Loucy (cell line): ENCODE data around the gene C8A.

Experiments
- H2AFZ ChIP-seq: fragments of 200-600 bp; sonication (generic); 2 replicates; pipeline ENCODE4 v1.6.0; 2016; ENCODE audit warnings: antibody characterized with exemption, mild to moderate bottlenecking, low read length, moderate library complexity
- H3F3A ChIP-seq: fragments of 200-600 bp; 2 replicates; pipeline ENCODE4 v1.6.0; 2016; ENCODE audit warnings: antibody characterized with exemption, low read depth, mild to moderate bottlenecking
- H3K27me3 ChIP-seq: fragments of 200-600 bp; sonication (generic); 2 replicates; pipeline ENCODE4 v1.6.1; 2014; ENCODE audit warnings: low read length, mild to moderate bottlenecking; ENCODE audit not compliant: insufficient read depth, poor library complexity, severe bottlenecking
- H3K36me3 ChIP-seq: fragments of 200-600 bp; sonication (generic); 2 replicates; pipeline ENCODE4 v1.6.1; 2016; ENCODE audit warnings: low read length; ENCODE audit not compliant: insufficient read depth
- H3K4me1 ChIP-seq: fragments of 200-600 bp; sonication (generic); 2 replicates; pipeline ENCODE4 v1.5.1; 2014; ENCODE audit warnings: low read length, mild to moderate bottlenecking; ENCODE audit not compliant: insufficient read depth, poor library complexity, severe bottlenecking
- H3K4me2 ChIP-seq: fragments of 200-600 bp; sonication (generic); 2 replicates; pipeline ENCODE4 v1.6.0; 2014; ENCODE audit warnings: antibody characterized with exemption, low read length, low read depth, mild to moderate bottlenecking; ENCODE audit not compliant: poor library complexity, severe bottlenecking
- H3K4me3 ChIP-seq: fragments of 200-600 bp; sonication (generic); 2 replicates; pipeline ENCODE4 v1.5.1; 2014; ENCODE audit warnings: low read length, mild to moderate bottlenecking, mixed read lengths; ENCODE audit not compliant: poor library complexity, severe bottlenecking
- H3K79me2 ChIP-seq: fragments of 200-600 bp; sonication (generic); 2 replicates; pipeline ENCODE4 v1.6.1; 2014; ENCODE audit warnings: low read length; ENCODE audit not compliant: insufficient read depth
- H3K9ac ChIP-seq: fragments of 200-600 bp; sonication (generic); 2 replicates; pipeline ENCODE4 v1.6.0; 2014; ENCODE audit warnings: mild to moderate bottlenecking, low read depth, low read length, moderate library complexity; ENCODE audit not compliant: poor library complexity, severe bottlenecking
- H3K9me2 ChIP-seq: fragments of 200-600 bp; sonication (generic); replicated peaks from 2 replicates; pipeline ENCODE4 v1.6.1; 2016; ENCODE audit warnings: low read depth, low read length, mixed read lengths
- H3K9me3 ChIP-seq: fragments of 200-600 bp; sonication (generic); 2 replicates; pipeline ENCODE4 v1.6.1; 2014; ENCODE audit warnings: mild to moderate bottlenecking, antibody characterized with exemption, low read length, low read depth; ENCODE audit not compliant: insufficient read depth
- H4K20me1 ChIP-seq: fragments of 200-600 bp; sonication (generic); 2 replicates; pipeline ENCODE4 v1.6.0; 2014; ENCODE audit warnings: antibody characterized with exemption, low read length, mild to moderate bottlenecking; ENCODE audit not compliant: insufficient read depth, poor library complexity, severe bottlenecking
- EZH2phosphoT487 ChIP-seq: fragments of 200-600 bp; IDR thresholded peaks from 2 replicates; pipeline ENCODE4 v1.6.1; 2018; ENCODE audit warnings: antibody characterized with exemption, mild to moderate bottlenecking, moderate library complexity, borderline replicate concordance
- TF ChIP-seq, protein P1 (sequence below): fragments of 200-600 bp; sonication (generic); conservative IDR thresholded peaks from 2 replicates; pipeline ENCODE4 v1.5.1; 2014; ENCODE audit warnings: mild to moderate bottlenecking, antibody characterized with exemption, low read length

Gene C8A

DNA sequence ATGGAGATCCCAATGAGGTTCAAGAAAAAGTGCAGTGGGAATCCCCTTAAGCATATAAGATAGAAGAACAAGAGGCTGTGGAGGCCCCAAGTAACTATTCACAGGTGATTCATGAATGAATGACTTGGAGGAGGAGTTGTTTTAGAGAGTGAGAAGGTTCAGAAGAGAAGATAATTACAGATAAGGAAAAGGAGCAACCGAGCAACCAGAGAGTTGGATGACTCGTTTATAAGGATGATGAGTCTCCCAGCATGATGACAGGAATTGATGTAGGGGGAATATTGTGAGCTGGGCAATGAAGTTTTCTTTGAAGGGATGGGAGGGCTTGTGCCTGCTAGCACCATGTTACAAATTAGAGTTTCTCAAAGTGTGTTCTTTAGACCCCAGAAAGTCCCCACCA, 9.8 kb downstream of the C8A start:
- no peaks in the 10 kb centered on the region for H3K4me1 ChIP-seq

DNA sequence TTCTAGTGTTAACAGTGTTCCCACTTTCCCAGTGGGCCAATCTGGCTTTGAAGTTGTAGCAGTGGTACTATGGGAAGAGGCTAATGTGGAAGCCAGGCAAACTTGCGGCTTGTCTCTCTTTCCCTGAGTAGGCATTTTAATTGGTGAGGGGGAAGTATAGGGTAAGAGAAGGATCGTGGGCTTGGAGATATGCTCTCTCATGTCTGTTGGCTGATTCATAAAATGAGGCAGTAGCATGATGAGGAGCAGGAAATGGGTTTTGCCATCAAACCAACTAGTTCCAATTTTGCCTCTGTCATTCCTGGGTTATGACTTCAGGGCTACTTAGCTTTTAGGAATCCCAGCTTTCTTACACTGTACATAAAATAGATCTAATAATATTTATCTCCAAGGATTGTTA, 12.1 kb downstream of the C8A start:
- Histone ChIP-seq H3K4me1 (no peaks in the 10 kb centered on the region), H3K9me3 (no peaks in the 10 kb centered on the region), H3K27me3 (no peaks in the 10 kb centered on the region), H3K4me3 (no peak overlapping the region), H4K20me1 (no peaks in the 10 kb centered on the region), H2AFZ (no peak overlapping the region), H3K36me3 (no peaks in the 10 kb centered on the region), H3K4me2 (no peak overlapping the region), H3K9me2 (no peaks in the 10 kb centered on the region), H3K79me2 (no peaks in the 10 kb centered on the region), H3K9ac (no peak overlapping the region), H3F3A (no peaks in the 10 kb centered on the region)
- TF ChIP-seq, protein P1, sequence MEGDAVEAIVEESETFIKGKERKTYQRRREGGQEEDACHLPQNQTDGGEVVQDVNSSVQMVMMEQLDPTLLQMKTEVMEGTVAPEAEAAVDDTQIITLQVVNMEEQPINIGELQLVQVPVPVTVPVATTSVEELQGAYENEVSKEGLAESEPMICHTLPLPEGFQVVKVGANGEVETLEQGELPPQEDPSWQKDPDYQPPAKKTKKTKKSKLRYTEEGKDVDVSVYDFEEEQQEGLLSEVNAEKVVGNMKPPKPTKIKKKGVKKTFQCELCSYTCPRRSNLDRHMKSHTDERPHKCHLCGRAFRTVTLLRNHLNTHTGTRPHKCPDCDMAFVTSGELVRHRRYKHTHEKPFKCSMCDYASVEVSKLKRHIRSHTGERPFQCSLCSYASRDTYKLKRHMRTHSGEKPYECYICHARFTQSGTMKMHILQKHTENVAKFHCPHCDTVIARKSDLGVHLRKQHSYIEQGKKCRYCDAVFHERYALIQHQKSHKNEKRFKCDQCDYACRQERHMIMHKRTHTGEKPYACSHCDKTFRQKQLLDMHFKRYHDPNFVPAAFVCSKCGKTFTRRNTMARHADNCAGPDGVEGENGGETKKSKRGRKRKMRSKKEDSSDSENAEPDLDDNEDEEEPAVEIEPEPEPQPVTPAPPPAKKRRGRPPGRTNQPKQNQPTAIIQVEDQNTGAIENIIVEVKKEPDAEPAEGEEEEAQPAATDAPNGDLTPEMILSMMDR: no peak
- TF ChIP-seq EZH2phosphoT487: no peak

More for the DNA sequence above, 9.8 kb downstream of the C8A start:
- Histone ChIP-seq H3K36me3 (no peaks in the 10 kb centered on the region), H3K9me2 (no peaks in the 10 kb centered on the region), H3K4me3 (no peak overlapping the region), H4K20me1 (no peaks in the 10 kb centered on the region), H3F3A (no peaks in the 10 kb centered on the region), H2AFZ (no peak overlapping the region), H3K9ac (no peak overlapping the region), H3K79me2 (no peaks in the 10 kb centered on the region), H3K4me2 (no peak overlapping the region), H3K27me3 (no peaks in the 10 kb centered on the region), H3K9me3 (no peaks in the 10 kb centered on the region)
- no peak for TF ChIP-seq EZH2phosphoT487
- TF ChIP-seq, protein P1: no peak

DNA sequence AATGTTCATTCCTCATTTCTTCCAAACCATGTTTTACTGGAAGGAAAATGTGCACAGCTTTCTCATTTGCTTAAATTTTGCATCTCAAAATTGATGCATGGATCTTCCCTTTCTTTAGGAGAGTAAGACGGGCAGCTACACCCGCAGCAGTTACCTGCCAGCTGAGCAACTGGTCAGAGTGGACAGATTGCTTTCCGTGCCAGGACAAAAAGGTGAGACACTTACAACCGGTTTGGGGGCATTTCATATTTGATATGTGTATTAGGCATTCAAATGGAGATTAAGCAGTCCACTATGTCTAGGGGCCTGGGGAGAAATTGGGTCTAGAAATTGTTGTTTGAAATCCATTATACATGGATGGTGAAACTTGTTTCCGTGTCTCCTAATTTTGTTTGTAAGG, 12.9 kb downstream of the C8A start:
- no peaks in the 10 kb centered on the region for H3K9me2 ChIP-seq
- no peaks in the 10 kb centered on the region for H3K27me3 ChIP-seq
- no peak for TF ChIP-seq EZH2phosphoT487
- TF ChIP-seq, protein P1: no peak
- no peaks in the 10 kb centered on the region for H3K4me1 ChIP-seq
- no peak overlapping the region for H2AFZ ChIP-seq
- H3K4me3 ChIP-seq: no peak overlapping the region
- H3K9me3 ChIP-seq: no peaks in the 10 kb centered on the region
- H4K20me1 ChIP-seq: no peaks in the 10 kb centered on the region
- H3K79me2 ChIP-seq: no peaks in the 10 kb centered on the region
- no peak overlapping the region for H3K9ac ChIP-seq
- no peak overlapping the region for H3K4me2 ChIP-seq
- H3K36me3 ChIP-seq: no peaks in the 10 kb centered on the region
- no peaks in the 10 kb centered on the region for H3F3A ChIP-seq
